Spinal cord (tissue), 10 donors: Measurements from ENCODE around the gene KCNN2. TPM values are rescaled to one million over a fixed set of nuclear protein-coding genes. Genes with fewer than 3 reads are reported as not detected.

Experiments
- DNase-seq, 6 donors: peaks; one replicate each; pipeline versions ENCODE4 v3.0.0 to v3.0.0-alpha.2; 2013 to 2015; ENCODE audit warnings: low spot score in 6 of 6, low read depth in 4 of 6
- H3K27ac ChIP-seq: one replicate; pipeline ENCODE4 v1.5.1; 2013; ENCODE audit warnings: low read depth, low read length, control low read depth
- H3K27me3 ChIP-seq: one replicate; pipeline ENCODE4 v1.6.1; 2013; ENCODE audit warnings: low read length; ENCODE audit not compliant: control insufficient read depth, insufficient read depth
- H3K36me3 ChIP-seq: one replicate; pipeline ENCODE4 v1.6.1; 2013; ENCODE audit warnings: low read length; ENCODE audit not compliant: control insufficient read depth, insufficient read depth
- H3K4me1 ChIP-seq: one replicate; pipeline ENCODE4 v1.6.1; 2013; ENCODE audit warnings: low read length; ENCODE audit not compliant: control insufficient read depth, insufficient read depth
- H3K4me3 ChIP-seq: one replicate; pipeline ENCODE4 v1.5.1; 2013; ENCODE audit warnings: low read depth, low read length, control low read depth
- H3K9me3 ChIP-seq: one replicate; pipeline ENCODE4 v1.6.1; 2013; ENCODE audit warnings: low read length; ENCODE audit not compliant: control insufficient read depth, insufficient read depth
- WGBS: methylation state at CpG from one replicate; pipeline ENCODE4 v1.1.5; 2013; ENCODE audit warnings: missing lambda C conversion rate; ENCODE audit not compliant: insufficient coverage; 5-methylcytosine and 5-hydroxymethylcytosine counted together
- polyA plus RNA-seq, 2 donors: library from polyadenylated mRNA; unstranded; fragments of 120-200 nt; gene quantifications; one replicate each; pipeline ENCODE4 v1.2.1, GENCODE V29; 2013; ENCODE audit not compliant: insufficient read length in 2 of 2
- total RNA-seq, 2 donors: library from RNA; depleted of rRNA in 1 of 2; stranded (reverse); fragments of 120-200 nt in 1 of 2; fragments of >200 nt in 1 of 2; gene quantifications; one replicate each; pipeline versions ENCODE4 v1.2.3 to v1.2.4, GENCODE V29; 2013 to 2014
- donor health status: healthy.

The KCNN2 gene
- total and polyA plus RNA-seq, 4 donors: 7.3 to 27.2 (median 20.0) TPM

- Histone ChIP-seq H3K36me3 (no peaks in the 10 kb centered on the region), H3K4me3 (peak overlapping the region; percentile 78), H3K9me3 (no peaks in the 10 kb centered on the region), H3K4me1 (peaks cover 21% of the 10 kb centered on the region), H3K27me3 (peaks cover 17% of the 10 kb centered on the region), H3K27ac (peak overlapping the region; percentile 91)
- 0% methylated on average over 75 of the region's 78 CpGs for WGBS
- DNase-seq: peak; percentile 53 to 95 (median 80)
Measured at GRCh38 chr5:114360816-114361723, 800 bp upstream of the KCNN2 start.

- Histone ChIP-seq H3K4me1 (peaks cover 21% of the 10 kb centered on the region), H3K36me3 (no peaks in the 10 kb centered on the region), H3K27ac (peak overlapping the region; percentile 91), H3K9me3 (no peaks in the 10 kb centered on the region), H3K4me3 (peak overlapping the region; percentile 78), H3K27me3 (peaks cover 17% of the 10 kb centered on the region)
- peak in 3 of 6 donors; percentile 24 to 38 (median 33) for DNase-seq
- under 1% methylated on average over 84 of the region's 87 CpGs for WGBS
Measured at GRCh38 chr5:114362197-114362976, 517 bp downstream of the KCNN2 start.

- Histone ChIP-seq H3K36me3 (no peaks in the 10 kb centered on the region), H3K4me1 (peaks cover 21% of the 10 kb centered on the region), H3K27ac (peak overlapping the region; percentile 91), H3K9me3 (no peaks in the 10 kb centered on the region), H3K4me3 (peak overlapping the region; percentile 78), H3K27me3 (peaks cover 17% of the 10 kb centered on the region)
- peak in 4 of 6 donors; percentile 12 to 63 (median 38) for DNase-seq
- under 1% methylated on average over 62 of the region's 62 CpGs for WGBS
Measured at GRCh38 chr5:114362977-114363761, 1.3 kb downstream of the KCNN2 start.

- Histone ChIP-seq H3K27me3 (peaks cover 17% of the 10 kb centered on the region), H3K4me1 (peaks cover 21% of the 10 kb centered on the region), H3K27ac (no peak overlapping the region), H3K9me3 (no peaks in the 10 kb centered on the region), H3K4me3 (peak overlapping the region; percentile 78), H3K36me3 (no peaks in the 10 kb centered on the region)
- peak in 2 of 6 donors; percentile 40 to 63 for DNase-seq
- under 1% methylated on average over 10 of the region's 10 CpGs for WGBS
Measured at GRCh38 chr5:114363837-114364236, 2.0 kb downstream of the KCNN2 start.

- Histone ChIP-seq H3K27me3 (peaks cover 11% of the 10 kb centered on the region), H3K27ac (no peak overlapping the region), H3K4me3 (no peak overlapping the region), H3K9me3 (no peaks in the 10 kb centered on the region), H3K36me3 (no peaks in the 10 kb centered on the region), H3K4me1 (peaks cover 12% of the 10 kb centered on the region)
- WGBS: no CpG with 5 or more reads among the region's 2 CpGs
- no peak for DNase-seq
Measured at GRCh38 chr5:114367029-114367428, 5.2 kb downstream of the KCNN2 start.

GRCh38 chr5:114369680-114370417 is 8.0 kb downstream of the KCNN2 start:
- no peaks in the 10 kb centered on the region for H3K36me3 ChIP-seq
- H3K9me3 ChIP-seq: no peaks in the 10 kb centered on the region
- no peak for DNase-seq
- H3K27me3 ChIP-seq: no peaks in the 10 kb centered on the region
- no peak overlapping the region for H3K4me3 ChIP-seq
- 69% methylated on average over 3 of the region's 7 CpGs for WGBS
- no peaks in the 10 kb centered on the region for H3K4me1 ChIP-seq
- H3K27ac ChIP-seq: no peak overlapping the region

- Histone ChIP-seq H3K4me3 (no peak overlapping the region), H3K27me3 (no peaks in the 10 kb centered on the region), H3K36me3 (no peaks in the 10 kb centered on the region), H3K27ac (no peak overlapping the region), H3K4me1 (no peaks in the 10 kb centered on the region), H3K9me3 (no peaks in the 10 kb centered on the region)
- DNase-seq: no peak
- 71% methylated on average over 4 of the region's 7 CpGs for whole genome bisulfite sequencing
Measured at GRCh38 chr5:114377050-114377844, 15.4 kb downstream of the KCNN2 start.

- WGBS: 88% methylated on average over 3 of the region's 6 CpGs
- H3K4me1 ChIP-seq: no peaks in the 10 kb centered on the region
- DNase-seq: no peak
Measured at GRCh38 chr5:114377946-114378345, 16.1 kb downstream of the KCNN2 start.

More at GRCh38 chr5:114377946-114378345, 16.1 kb downstream of the KCNN2 start:
- Histone ChIP-seq H3K27ac (no peak overlapping the region), H3K27me3 (no peaks in the 10 kb centered on the region), H3K4me3 (no peak overlapping the region), H3K9me3 (no peaks in the 10 kb centered on the region), H3K36me3 (no peaks in the 10 kb centered on the region)
